Endometrial microvascular endothelial cells (primary cell): ENCODE measurements around the gene VPREB3. TPM values are rescaled to one million over a fixed set of nuclear protein-coding genes. Genes with fewer than 3 reads are reported as not detected.

Experiments
- in situ Hi-C: cut with HindIII; loops from 2 replicates; pipeline ENCODE4 v1.10.0; 2017; ENCODE audit warnings: low sequenced_read_pairs, low pct_unique_long_range_greater_than_20kb; ENCODE audit errors: inconsistent ontology term
- total RNA-seq: library from RNA; depleted of rRNA; stranded (reverse); fragments of >200 nt; gene quantifications from one replicate; pipeline ENCODE4 v1.2.3, GENCODE V29; 2015; ENCODE audit errors: inconsistent ontology term

Gene VPREB3, protein sequence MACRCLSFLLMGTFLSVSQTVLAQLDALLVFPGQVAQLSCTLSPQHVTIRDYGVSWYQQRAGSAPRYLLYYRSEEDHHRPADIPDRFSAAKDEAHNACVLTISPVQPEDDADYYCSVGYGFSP
- not detected for total RNA-seq

GRCh38 chr22:23754220-23754919 lies at the start of gene VPREB3:
TSS of gene VPREB3 (minus strand) at chr22:23754425. CDS start at chr22:23754363, 62 bp downstream.
- in situ Hi-C loops: no loop called here

- in situ Hi-C loops: no loop called here
Observed at GRCh38 chr22:23803001-23803819, 49.0 kb upstream of the VPREB3 start.

DNA sequence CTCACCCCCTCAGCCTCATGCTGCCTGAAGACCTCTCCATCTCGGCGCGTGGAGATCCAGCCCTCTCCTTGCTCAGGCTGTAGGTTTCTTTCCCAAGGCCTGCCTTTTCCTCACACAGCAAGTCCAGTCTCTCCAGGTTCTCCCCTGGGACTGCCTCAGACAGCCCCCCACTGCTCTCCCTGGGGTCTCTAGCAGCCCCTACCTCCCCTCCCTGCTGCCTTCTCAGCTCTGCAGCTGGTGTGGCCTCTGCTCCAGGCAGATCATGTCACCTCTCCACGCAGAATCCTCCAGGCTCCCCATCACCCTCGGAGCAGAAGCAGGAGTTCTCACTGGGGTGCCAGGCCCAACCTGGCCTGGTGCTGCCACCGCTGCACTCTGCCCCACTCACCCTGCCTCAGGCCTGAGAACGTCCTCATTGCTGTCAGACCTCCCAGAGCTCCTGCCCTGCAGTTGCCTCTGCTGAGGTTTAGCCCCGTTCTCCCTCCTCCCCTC lies 47.7 kb upstream of the VPREB3 start:
- in situ Hi-C loops: no loop called here

GRCh38 chr22:23801238-23801821 lies 47.1 kb upstream of the VPREB3 start:
- in situ Hi-C loops: no loop called here

DNA sequence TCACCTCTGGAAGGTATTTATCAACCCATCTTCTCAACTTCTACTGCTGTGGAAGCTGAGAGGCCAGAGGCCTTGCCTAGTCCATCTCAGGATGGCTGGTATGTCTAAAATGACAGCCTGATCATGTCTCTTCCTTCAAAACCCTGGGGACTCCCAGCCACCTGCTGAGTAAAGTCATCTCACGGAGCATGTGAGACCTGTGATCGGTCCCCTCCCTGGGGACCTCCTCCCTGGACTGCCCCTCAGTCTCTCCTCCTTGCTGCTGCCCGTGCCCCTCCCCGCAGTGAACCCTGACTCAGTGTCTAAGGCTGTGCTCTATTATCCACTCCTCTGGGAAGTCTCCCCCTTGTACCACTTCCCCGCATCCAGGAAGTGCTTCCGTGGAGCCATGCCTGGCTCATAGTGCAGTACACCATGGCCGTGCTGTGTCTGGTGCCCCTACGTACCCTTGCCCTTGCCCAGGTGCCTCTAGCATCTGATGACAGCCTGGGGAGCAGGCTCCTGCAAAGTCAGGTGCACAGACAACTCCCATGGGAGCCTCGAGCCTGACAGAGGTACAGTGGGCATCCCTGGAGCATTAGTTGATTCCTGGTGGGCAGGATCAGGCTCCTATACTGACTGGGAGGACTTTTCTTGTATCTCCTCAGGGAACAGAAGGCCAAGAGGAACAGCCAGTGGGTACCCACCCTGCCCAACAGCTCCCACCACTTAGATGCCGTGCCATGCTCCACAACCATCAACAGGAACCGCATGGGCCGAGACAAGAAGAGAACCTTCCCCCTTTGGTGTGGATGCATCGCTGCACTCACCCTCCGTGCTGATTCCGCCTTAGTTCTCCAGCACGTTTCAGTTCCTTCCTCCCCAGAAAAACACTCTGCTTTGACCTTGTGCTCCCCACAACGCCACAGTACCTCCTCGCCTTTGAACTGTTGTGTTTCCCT lies 46.3 kb upstream of the VPREB3 start:
- in situ Hi-C loops: no loop called here

DNA sequence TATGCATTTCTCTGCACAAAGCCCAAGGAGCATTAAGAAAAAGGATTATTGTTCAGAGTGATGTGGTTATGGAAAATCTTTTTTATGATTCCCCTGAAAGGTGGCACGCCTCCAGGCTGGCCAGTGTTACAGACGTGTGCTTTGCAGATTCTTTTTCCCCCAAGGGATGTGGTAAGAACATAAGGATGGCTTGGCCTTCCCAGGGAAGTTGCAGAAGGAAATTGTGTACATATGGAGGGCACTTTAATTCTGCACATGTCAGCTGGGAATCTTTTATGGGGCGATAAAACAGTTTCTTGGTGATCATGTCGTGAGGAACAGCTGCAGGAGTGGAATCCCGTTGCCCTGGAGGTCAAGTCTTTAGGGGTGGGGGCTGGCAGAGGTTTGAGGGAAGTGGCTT lies 42.2 kb upstream of the VPREB3 start:
- in situ Hi-C loops: no loop called here

- in situ Hi-C loops: no loop called here
Observed at GRCh38 chr22:23793326-23793725, 39.1 kb upstream of the VPREB3 start.

GRCh38 chr22:23791738-23792645 lies 37.8 kb upstream of the VPREB3 start:
- in situ Hi-C loops: no loop called here

DNA sequence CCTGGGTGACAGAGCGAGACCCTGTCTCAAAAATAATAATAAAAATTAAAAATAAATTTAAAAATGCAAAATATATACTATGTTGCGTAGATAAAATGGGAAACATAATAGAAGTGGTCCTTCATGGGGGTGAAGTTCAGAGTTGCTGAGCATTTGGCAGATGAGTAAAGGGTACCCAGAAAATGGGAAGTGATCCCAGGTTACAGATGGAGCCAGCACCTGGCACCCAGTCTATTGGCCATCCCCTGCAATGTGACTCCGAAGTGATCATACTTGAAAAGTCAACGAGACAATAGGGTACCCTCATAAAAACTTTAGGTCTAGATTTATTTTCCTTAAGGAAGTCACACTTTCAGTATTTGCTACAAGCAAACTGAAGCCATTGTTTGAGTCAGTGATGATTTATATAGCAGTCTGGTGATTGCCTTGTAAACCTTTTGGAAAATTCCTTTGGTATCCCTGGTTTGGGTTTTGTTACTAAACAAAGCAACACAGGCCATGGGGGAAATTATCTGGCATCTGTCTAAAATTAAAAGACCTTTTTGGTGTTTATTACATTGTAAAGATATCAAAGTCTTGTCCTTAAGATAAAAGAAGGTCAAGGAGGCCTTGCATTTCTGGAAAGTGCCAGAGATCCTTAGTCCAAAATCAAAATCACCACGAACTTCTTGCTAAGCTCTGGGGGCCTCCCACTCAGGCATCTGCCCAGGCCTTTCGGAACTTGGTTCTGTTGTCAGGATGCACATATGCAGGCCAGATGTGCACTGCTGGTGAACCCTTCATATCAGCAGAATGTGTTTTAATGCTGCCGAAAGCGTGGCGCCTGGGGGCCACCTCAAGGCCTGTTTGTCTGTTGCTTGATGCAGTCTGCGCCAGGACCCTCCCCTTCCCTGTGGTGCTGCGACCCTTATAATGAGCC lies 36.9 kb upstream of the VPREB3 start:
- in situ Hi-C loops: no loop called here

DNA sequence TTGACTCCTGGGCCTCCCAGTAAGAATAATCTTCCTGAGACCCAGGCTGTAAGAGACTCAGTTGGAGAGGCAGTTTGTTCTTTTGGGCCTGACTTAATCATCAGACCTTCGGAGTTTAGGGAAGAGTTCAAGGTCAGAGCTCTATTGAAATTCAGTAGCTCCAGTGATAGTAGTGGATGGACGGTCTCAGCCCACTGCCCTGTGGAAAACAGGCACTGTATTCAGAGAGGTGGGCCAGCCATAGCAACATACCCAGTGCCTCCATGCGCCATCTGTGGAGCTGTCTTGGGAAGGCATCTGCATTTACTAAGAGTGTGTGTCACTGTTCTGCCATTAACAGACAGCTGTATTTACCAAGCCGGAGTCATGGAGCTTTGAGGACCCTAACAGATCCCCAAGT lies 35.4 kb upstream of the VPREB3 start:
- in situ Hi-C loops: no loop called here

- in situ Hi-C loops: no loop called here
Observed at GRCh38 chr22:23789121-23789520, 34.9 kb upstream of the VPREB3 start.

GRCh38 chr22:23787910-23788309 lies 33.7 kb upstream of the VPREB3 start:
- in situ Hi-C loops: no loop called here

DNA sequence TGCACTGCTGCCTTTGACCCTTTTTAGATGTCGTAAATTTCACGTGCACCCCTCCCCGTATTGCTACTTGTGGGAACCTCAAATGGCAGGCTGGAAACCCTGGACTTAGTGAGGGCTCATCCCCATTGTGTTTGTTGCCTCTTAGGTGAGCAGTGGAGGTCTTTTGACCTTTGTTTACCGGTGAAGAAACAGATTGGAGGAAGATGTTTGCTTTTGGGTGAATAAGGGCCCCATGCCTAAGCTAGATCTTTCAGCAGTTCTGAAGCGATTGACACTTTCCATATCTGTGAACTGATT lies 33.3 kb upstream of the VPREB3 start:
- in situ Hi-C loops: no loop called here

- in situ Hi-C loops: no loop called here
Observed at GRCh38 chr22:23786752-23787599, 32.8 kb upstream of the VPREB3 start, which contains the start of gene SMARCB1. TSS of gene SMARCB1 (plus strand) at chr22:23786966. CDS start at chr22:23787170, 204 bp downstream.

DNA sequence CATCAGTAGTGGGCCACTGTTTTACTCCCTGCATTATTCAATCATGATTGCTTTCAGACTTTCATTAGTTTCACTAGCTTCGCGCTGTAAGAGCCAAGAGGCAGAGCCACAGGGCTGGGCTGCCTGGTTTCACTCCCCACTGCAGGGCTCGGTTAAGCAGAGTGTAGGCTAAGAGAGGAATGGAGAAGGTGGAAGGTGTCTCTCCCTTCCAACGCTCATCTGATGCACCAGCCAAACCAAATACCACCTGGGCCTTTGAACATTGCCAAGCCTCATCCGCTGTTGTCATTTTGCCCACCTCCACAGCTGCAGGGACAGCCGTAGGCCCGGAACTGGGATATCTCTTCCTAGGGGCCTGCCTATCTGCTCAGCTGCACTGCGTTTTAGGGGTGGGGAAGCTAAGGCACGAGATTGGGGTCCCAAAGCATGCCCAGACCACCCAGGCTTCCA lies 32.1 kb upstream of the VPREB3 start:
- in situ Hi-C loops: no loop called here
